ENCODE measurements around the gene CLDN7.

Gene CLDN7

GRCh38 chr17:7285679-7286078 lies 23.4 kb upstream of the CLDN7 start:
- DNase-seq: no peak

GRCh38 chr17:7284911-7285310 lies 22.6 kb upstream of the CLDN7 start:
- no peak for DNase-seq

- DNase-seq: no peak
Measured at GRCh38 chr17:7283471-7284216, 21.4 kb upstream of the CLDN7 start.

GRCh38 chr17:7282752-7283321 lies 20.6 kb upstream of the CLDN7 start:
- DNase-seq: no peak

GRCh38 chr17:7281953-7282751 lies 19.9 kb upstream of the CLDN7 start:
- no peak for DNase-seq

GRCh38 chr17:7281074-7281952 lies 19.0 kb upstream of the CLDN7 start, which contains the start of gene SLC2A4:
SLC2A4 (plus strand) TSS chr17:7281718; CDS start chr17:7281935, 217 bp downstream.
- peak; percentile 40 to 72 (median 56) for DNase-seq

GRCh38 chr17:7280519-7281073 lies 18.3 kb upstream of the CLDN7 start:
- peak; percentile 67 to 80 (median 78) for DNase-seq

- DNase-seq: no peak
Measured at GRCh38 chr17:7279448-7279847, 17.2 kb upstream of the CLDN7 start.

- DNase-seq: no peak
Measured at GRCh38 chr17:7266784-7267183, 4.5 kb upstream of the CLDN7 start.

- no peak for DNase-seq
Measured at GRCh38 chr17:7263801-7264078, 1.5 kb upstream of the CLDN7 start.

GRCh38 chr17:7262935-7263800 lies 890 bp upstream of the CLDN7 start:
- no peak for DNase-seq

GRCh38 chr17:7261379-7262191 lies 693 bp downstream of the CLDN7 start:
- no peak for DNase-seq

GRCh38 chr17:7260651-7261378 lies 1.5 kb downstream of the CLDN7 start:
- peak in 1 of 4 experiments; percentile 31 for DNase-seq

GRCh38 chr17:7260151-7260550 lies 2.1 kb downstream of the CLDN7 start:
- DNase-seq: no peak

GRCh38 chr17:7259555-7259889 lies 2.8 kb downstream of the CLDN7 start:
- no peak for DNase-seq

GRCh38 chr17:7258731-7259554 lies 3.3 kb downstream of the CLDN7 start:
- DNase-seq: no peak

- DNase-seq: no peak
Measured at GRCh38 chr17:7256766-7257456, 5.4 kb downstream of the CLDN7 start.

GRCh38 chr17:7254511-7254910 lies 7.8 kb downstream of the CLDN7 start:
- no peak for DNase-seq

- no peak for DNase-seq
Measured at GRCh38 chr17:7253082-7253481, 9.2 kb downstream of the CLDN7 start.
